Prostate gland (tissue), 2 donors: ENCODE data around the gene SPATC1L.

Experiments
- CTCF ChIP-seq, 4 experiments: fragments of 200-600 bp in 2 of 4; fragments of 450-650 bp in 2 of 4; sonication (generic) in 2 of 4; IDR thresholded peaks; 1 replicate in 3 of 4; 2 replicates in 1 of 4; pipeline ENCODE4 v1.5.1; 2016 to 2019; ENCODE audit warnings: antibody characterized with exemption in 4 of 4, mild to moderate bottlenecking in 2 of 4, moderate library complexity in 2 of 4
- POLR2A ChIP-seq: fragments of 450-650 bp; IDR thresholded peaks from one replicate; pipeline ENCODE4 v1.6.1; 2016; ENCODE audit warnings: antibody characterized with exemption, mild to moderate bottlenecking
- POLR2AphosphoS5 ChIP-seq: sonication (generic); formaldehyde crosslinking; IDR thresholded peaks from one replicate; pipeline ENCODE4 v1.6.1; 2017; ENCODE audit warnings: antibody characterized with exemption

GRCh38 chr21:46195595-46196195 lies 11.4 kb upstream of the SPATC1L start:
- TF ChIP-seq CTCF (IDR thresholded peaks at IDR 0.05) (no peak), POLR2A (no peak), POLR2AphosphoS5 (no peak)
